SK-N-SH treated with all-trans-retinoic acid at 6 μM for 48 hours (cell line): ENCODE measurements around the gene F2.

ENCODE experiments used
- ATAC-seq: fragments of 200-7000 bp; cut with Tn5 transposase; 3 replicates; pipeline ENCODE4 v1.9.1; 2020; ENCODE audit warnings: mild to moderate bottlenecking, moderate library complexity
- CSDC2 ChIP-seq: fragments of 250-450 bp; sonication (Bioruptor Pico); IDR thresholded peaks from 2 replicates; pipeline ENCODE4 v1.5.0; 2020; ENCODE audit warnings: mild to moderate bottlenecking, moderate library complexity
- ESRRG ChIP-seq: fragments of 250-450 bp; sonication (Bioruptor Pico); IDR thresholded peaks from 2 replicates; pipeline ENCODE4 v1.6.1; 2021; ENCODE audit warnings: mild to moderate bottlenecking
- GLIS3 ChIP-seq: fragments of 250-450 bp; sonication (Bioruptor Pico); IDR thresholded peaks from 2 replicates; pipeline ENCODE4 v1.5.0; 2020; ENCODE audit warnings: mild to moderate bottlenecking, moderate library complexity
- ISL1 ChIP-seq: fragments of 250-450 bp; sonication (Bioruptor Pico); IDR thresholded peaks from 2 replicates; pipeline ENCODE4 v2.1.2; 2022; ENCODE audit warnings: mild to moderate bottlenecking, moderate library complexity
- OSR1 ChIP-seq: fragments of 250-450 bp; sonication (Bioruptor Pico); IDR thresholded peaks from 2 replicates; pipeline ENCODE4 v1.8.0; 2022; ENCODE audit warnings: moderate library complexity, mild to moderate bottlenecking, inconsistent platforms
- PPARA ChIP-seq: fragments of 250-450 bp; sonication (Bioruptor Pico); IDR thresholded peaks from 2 replicates; pipeline ENCODE4 v1.5.0; 2020; ENCODE audit warnings: mild to moderate bottlenecking, borderline replicate concordance
- SNAI2 ChIP-seq: fragments of 250-450 bp; sonication (Bioruptor Pico); IDR thresholded peaks from 2 replicates; pipeline ENCODE4 v1.5.0; 2020; ENCODE audit warnings: mild to moderate bottlenecking, moderate library complexity
- TCF4 ChIP-seq: fragments of 250-450 bp; sonication (Bioruptor Pico); IDR thresholded peaks from 2 replicates; pipeline ENCODE4 v1.8.0; 2021; ENCODE audit warnings: mild to moderate bottlenecking, moderate library complexity, borderline replicate concordance
- TOX ChIP-seq: fragments of 250-450 bp; sonication (Bioruptor Pico); IDR thresholded peaks from 2 replicates; pipeline ENCODE4 v1.8.0; 2021; ENCODE audit warnings: mild to moderate bottlenecking, moderate library complexity, borderline replicate concordance
- ZFP3 ChIP-seq: fragments of 250-450 bp; sonication (Bioruptor Pico); IDR thresholded peaks from 2 replicates; pipeline ENCODE4 v1.5.0; 2020; ENCODE audit warnings: mild to moderate bottlenecking, moderate library complexity
- ZFP30 ChIP-seq: fragments of 450-650 bp; formaldehyde crosslinking; IDR thresholded peaks from 2 replicates; pipeline ENCODE4 v1.5.0; 2022; ENCODE audit warnings: mild to moderate bottlenecking, moderate library complexity
- ZNF565 ChIP-seq: fragments of 450-650 bp; formaldehyde crosslinking; conservative IDR thresholded peaks from 2 replicates; pipeline ENCODE4 v1.5.0; 2020; ENCODE audit warnings: low read depth, mild to moderate bottlenecking, moderate library complexity
- ZNF70 ChIP-seq: fragments of 450-650 bp; formaldehyde crosslinking; IDR thresholded peaks from 2 replicates; pipeline ENCODE4 v1.5.0; 2020; ENCODE audit warnings: mild to moderate bottlenecking, moderate library complexity
- TF ChIP-seq, protein P1 (sequence below): fragments of 250-450 bp; sonication (Bioruptor Pico); IDR thresholded peaks from 2 replicates; pipeline ENCODE4 v1.5.1; 2021; ENCODE audit warnings: mild to moderate bottlenecking, moderate library complexity
- TF ChIP-seq, protein P2 (sequence below): fragments of 250-450 bp; sonication (Bioruptor Pico); IDR thresholded peaks from 2 replicates; pipeline ENCODE4 v1.5.0; 2020; ENCODE audit warnings: mild to moderate bottlenecking, moderate library complexity
- TF ChIP-seq, protein P3 (sequence below): fragments of 250-450 bp; sonication (Bioruptor Pico); IDR thresholded peaks from 2 replicates; pipeline ENCODE4 v1.8.0; 2020; ENCODE audit warnings: mild to moderate bottlenecking, moderate library complexity, borderline replicate concordance
- TF ChIP-seq, protein P4 (sequence below): fragments of 250-450 bp; sonication (Bioruptor Pico); IDR thresholded peaks from 2 replicates; pipeline ENCODE4 v1.5.1; 2020; ENCODE audit warnings: low read depth, mild to moderate bottlenecking, moderate library complexity

The F2 gene

DNA sequence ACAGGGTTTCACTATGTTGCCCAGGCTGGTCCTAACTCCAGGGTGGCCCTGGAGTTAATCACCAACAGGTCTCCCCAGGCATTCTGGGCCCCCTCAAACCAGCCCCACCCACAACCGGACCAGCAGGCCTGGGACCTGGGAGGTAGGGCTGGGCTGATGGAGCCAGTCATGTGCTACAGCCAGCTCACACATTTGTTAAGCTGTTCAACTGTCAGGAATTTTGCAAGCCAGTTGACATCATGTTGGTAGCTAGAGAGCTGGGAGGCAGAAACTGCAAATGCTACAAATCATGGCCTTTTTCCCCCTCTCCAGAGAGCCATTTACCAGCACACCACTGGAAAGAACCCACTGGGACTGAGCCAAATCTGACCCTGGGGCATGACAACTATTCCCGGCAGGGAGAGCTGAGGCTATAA is 25.4 kb upstream of the F2 start:
- no peak for ATAC-seq
- TF ChIP-seq ZFP30 (CRISPR knock-in tag) (no peak), ZNF565 (CRISPR knock-in tag) (no peak), CSDC2 (CRISPR knock-in tag) (no peak), SNAI2 (CRISPR knock-in tag) (no peak), ESRRG (CRISPR knock-in tag) (no peak)
- TF ChIP-seq, protein P1, sequence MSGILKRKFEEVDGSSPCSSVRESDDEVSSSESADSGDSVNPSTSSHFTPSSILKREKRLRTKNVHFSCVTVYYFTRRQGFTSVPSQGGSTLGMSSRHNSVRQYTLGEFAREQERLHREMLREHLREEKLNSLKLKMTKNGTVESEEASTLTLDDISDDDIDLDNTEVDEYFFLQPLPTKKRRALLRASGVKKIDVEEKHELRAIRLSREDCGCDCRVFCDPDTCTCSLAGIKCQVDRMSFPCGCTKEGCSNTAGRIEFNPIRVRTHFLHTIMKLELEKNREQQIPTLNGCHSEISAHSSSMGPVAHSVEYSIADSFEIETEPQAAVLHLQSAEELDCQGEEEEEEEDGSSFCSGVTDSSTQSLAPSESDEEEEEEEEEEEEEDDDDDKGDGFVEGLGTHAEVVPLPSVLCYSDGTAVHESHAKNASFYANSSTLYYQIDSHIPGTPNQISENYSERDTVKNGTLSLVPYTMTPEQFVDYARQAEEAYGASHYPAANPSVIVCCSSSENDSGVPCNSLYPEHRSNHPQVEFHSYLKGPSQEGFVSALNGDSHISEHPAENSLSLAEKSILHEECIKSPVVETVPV (CRISPR knock-in tag) = no peak
- TF ChIP-seq, protein P2, sequence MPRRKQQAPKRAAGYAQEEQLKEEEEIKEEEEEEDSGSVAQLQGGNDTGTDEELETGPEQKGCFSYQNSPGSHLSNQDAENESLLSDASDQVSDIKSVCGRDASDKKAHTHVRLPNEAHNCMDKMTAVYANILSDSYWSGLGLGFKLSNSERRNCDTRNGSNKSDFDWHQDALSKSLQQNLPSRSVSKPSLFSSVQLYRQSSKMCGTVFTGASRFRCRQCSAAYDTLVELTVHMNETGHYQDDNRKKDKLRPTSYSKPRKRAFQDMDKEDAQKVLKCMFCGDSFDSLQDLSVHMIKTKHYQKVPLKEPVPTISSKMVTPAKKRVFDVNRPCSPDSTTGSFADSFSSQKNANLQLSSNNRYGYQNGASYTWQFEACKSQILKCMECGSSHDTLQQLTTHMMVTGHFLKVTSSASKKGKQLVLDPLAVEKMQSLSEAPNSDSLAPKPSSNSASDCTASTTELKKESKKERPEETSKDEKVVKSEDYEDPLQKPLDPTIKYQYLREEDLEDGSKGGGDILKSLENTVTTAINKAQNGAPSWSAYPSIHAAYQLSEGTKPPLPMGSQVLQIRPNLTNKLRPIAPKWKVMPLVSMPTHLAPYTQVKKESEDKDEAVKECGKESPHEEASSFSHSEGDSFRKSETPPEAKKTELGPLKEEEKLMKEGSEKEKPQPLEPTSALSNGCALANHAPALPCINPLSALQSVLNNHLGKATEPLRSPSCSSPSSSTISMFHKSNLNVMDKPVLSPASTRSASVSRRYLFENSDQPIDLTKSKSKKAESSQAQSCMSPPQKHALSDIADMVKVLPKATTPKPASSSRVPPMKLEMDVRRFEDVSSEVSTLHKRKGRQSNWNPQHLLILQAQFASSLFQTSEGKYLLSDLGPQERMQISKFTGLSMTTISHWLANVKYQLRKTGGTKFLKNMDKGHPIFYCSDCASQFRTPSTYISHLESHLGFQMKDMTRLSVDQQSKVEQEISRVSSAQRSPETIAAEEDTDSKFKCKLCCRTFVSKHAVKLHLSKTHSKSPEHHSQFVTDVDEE (CRISPR knock-in tag) = no peak
- TF ChIP-seq, protein P3, sequence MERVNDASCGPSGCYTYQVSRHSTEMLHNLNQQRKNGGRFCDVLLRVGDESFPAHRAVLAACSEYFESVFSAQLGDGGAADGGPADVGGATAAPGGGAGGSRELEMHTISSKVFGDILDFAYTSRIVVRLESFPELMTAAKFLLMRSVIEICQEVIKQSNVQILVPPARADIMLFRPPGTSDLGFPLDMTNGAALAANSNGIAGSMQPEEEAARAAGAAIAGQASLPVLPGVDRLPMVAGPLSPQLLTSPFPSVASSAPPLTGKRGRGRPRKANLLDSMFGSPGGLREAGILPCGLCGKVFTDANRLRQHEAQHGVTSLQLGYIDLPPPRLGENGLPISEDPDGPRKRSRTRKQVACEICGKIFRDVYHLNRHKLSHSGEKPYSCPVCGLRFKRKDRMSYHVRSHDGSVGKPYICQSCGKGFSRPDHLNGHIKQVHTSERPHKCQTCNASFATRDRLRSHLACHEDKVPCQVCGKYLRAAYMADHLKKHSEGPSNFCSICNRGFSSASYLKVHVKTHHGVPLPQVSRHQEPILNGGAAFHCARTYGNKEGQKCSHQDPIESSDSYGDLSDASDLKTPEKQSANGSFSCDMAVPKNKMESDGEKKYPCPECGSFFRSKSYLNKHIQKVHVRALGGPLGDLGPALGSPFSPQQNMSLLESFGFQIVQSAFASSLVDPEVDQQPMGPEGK = no peak
- TF ChIP-seq, all 23 proteins: peak for 0

DNA sequence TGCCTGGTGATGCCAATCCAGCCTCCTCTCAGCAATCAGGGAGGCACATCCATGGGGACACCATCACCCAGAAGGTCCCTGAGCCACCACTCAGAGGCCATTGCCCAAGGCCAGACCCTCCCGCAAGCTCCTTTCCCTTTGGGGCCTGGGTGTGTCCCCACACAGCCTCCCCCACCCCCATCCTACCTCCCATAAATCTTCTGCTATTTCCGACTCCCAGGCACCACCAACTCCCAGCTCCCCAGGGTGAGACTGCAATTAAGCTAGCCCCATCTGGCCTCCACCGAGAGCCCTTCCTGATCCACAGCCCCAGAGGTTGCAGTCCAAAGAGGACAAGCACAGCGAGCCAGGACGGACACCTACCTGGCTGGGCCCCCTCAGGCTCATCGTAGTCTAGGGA is 24.9 kb upstream of the F2 start:
- no peak for ATAC-seq
- TF ChIP-seq ESRRG (CRISPR knock-in tag) = no peak
- no peak for TF ChIP-seq OSR1 (CRISPR knock-in tag)
- TF ChIP-seq TOX (CRISPR knock-in tag) = no peak
- no peak for TF ChIP-seq SNAI2 (CRISPR knock-in tag)
- TF ChIP-seq ZFP3 (CRISPR knock-in tag) = no peak
- TF ChIP-seq, protein P2 (CRISPR knock-in tag) = no peak
- TF ChIP-seq, protein P3 = no peak
- TF ChIP-seq, protein P4, sequence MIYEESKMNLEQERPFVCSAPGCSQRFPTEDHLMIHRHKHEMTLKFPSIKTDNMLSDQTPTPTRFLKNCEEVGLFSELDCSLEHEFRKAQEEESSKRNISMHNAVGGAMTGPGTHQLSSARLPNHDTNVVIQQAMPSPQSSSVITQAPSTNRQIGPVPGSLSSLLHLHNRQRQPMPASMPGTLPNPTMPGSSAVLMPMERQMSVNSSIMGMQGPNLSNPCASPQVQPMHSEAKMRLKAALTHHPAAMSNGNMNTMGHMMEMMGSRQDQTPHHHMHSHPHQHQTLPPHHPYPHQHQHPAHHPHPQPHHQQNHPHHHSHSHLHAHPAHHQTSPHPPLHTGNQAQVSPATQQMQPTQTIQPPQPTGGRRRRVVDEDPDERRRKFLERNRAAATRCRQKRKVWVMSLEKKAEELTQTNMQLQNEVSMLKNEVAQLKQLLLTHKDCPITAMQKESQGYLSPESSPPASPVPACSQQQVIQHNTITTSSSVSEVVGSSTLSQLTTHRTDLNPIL = no peak
- TF ChIP-seq ZNF70 (CRISPR knock-in tag) = no peak
- TF ChIP-seq TCF4 = no peak
- TF ChIP-seq GLIS3 (CRISPR knock-in tag) = no peak
- no peak for TF ChIP-seq ZFP30 (CRISPR knock-in tag)
- no peak for TF ChIP-seq PPARA

DNA sequence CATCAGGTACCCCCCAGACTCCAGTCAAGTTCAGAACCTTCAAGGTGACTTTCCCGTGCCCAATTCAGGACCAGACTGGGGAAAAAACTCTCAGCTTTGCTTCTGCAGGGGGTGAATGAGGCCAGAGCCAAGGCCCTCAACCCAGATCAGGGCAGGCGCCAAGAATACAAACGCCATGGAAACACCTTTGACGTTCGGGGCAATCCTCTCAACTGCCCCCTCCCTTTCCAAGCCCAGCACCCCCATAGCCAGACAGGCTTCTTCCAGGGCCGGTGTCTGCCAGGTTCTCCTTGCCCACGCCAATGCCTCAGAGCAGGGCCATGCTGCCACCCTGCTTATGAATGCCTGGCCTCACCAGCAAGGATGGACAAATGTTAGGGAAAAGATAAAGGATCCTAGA is 24.4 kb upstream of the F2 start:
- no peak for ATAC-seq
- no peak for TF ChIP-seq SNAI2 (CRISPR knock-in tag)
- TF ChIP-seq ZFP30 (CRISPR knock-in tag) = no peak
- TF ChIP-seq OSR1 (CRISPR knock-in tag) = no peak
- TF ChIP-seq, protein P1 (CRISPR knock-in tag) = no peak
- no peak for TF ChIP-seq ESRRG (CRISPR knock-in tag)
- TF ChIP-seq ISL1 (CRISPR knock-in tag) = no peak
- no peak for TF ChIP-seq PPARA
- TF ChIP-seq CSDC2 (CRISPR knock-in tag) = no peak
- TF ChIP-seq, all 23 proteins: peak for 0
